Stomach (tissue), 9 donors: ENCODE measurements around the gene ZNF471. TPM values are rescaled to one million over a fixed set of nuclear protein-coding genes. Genes with fewer than 3 reads are reported as not detected.

Experiments
- DNase-seq, 2 donors: peaks; one replicate each; pipeline versions ENCODE4 v3.0.0 to v3.0.0-alpha.2; 2013 to 2019
- H3K27ac ChIP-seq, 5 donors: fragments of 200-600 bp in 4 of 5; sonication (generic) in 4 of 5; one replicate each; pipeline ENCODE4 v1.5.1; 2013 to 2019; ENCODE audit warnings: mild to moderate bottlenecking in 1 of 5, moderate library complexity in 1 of 5
- H3K27me3 ChIP-seq, 3 donors: fragments of 200-600 bp; sonication (generic); one replicate each; pipeline ENCODE4 v1.5.1; 2017 to 2019; ENCODE audit warnings: mixed run types in 1 of 3
- H3K36me3 ChIP-seq, 4 donors: fragments of 200-600 bp; sonication (generic); 1 replicate in 3 of 4; 2 replicates in 1 of 4; pipeline ENCODE4 v1.5.1; 2016 to 2019
- H3K4me1 ChIP-seq, 4 donors: fragments of 200-600 bp; sonication (generic); one replicate each; pipeline ENCODE4 v1.5.1; 2016 to 2019
- H3K4me3 ChIP-seq, 4 donors: fragments of 200-600 bp; sonication (generic) in 3 of 4; one replicate each; pipeline ENCODE4 v1.5.1; 2016 to 2019; ENCODE audit warnings: mild to moderate bottlenecking in 1 of 4
- H3K9me3 ChIP-seq, 4 donors: fragments of 200-600 bp; sonication (generic); one replicate each; pipeline ENCODE4 v1.5.1; 2016 to 2019
- CTCF ChIP-seq, 7 experiments: fragments of 450-650 bp in 4 of 7; fragments of 200-600 bp in 3 of 7; sonication (generic) in 3 of 7; IDR thresholded peaks; one replicate each; pipeline ENCODE4 v1.5.1; 2016 to 2019; ENCODE audit warnings: antibody characterized with exemption in 7 of 7, control low read depth in 2 of 7, mild to moderate bottlenecking in 1 of 7
- EP300 ChIP-seq: sonication (generic); formaldehyde crosslinking; IDR thresholded peaks from one replicate; pipeline ENCODE4 v1.6.1; 2017; ENCODE audit warnings: antibody characterized with exemption
- POLR2A ChIP-seq, 4 donors: fragments of 450-650 bp; IDR thresholded peaks; one replicate each; pipeline ENCODE4 v1.6.1; 2016; ENCODE audit warnings: antibody characterized with exemption in 4 of 4, control low read depth in 2 of 4, mild to moderate bottlenecking in 1 of 4, moderate library complexity in 1 of 4
- POLR2AphosphoS5 ChIP-seq, 3 donors: sonication (generic); formaldehyde crosslinking; IDR thresholded peaks; one replicate each; pipeline ENCODE4 v1.6.1; 2016; ENCODE audit warnings: antibody characterized with exemption in 3 of 3
- WGBS, 5 donors: extraction: QIAGEN DNeasy Blood & Tissue Kit in 3 of 5; methylation state at CpG; one replicate each; pipeline versions ENCODE4 v1.1.5 to v1.1.7; 2013 to 2018; 5-methylcytosine and 5-hydroxymethylcytosine counted together
- intact Hi-C: fragments of 100-400 bp; cut with DNase I; formaldehyde crosslinking; loops from one replicate; pipeline ENCODE4 v1.15.1; 2023; ENCODE audit warnings: low total_unique reads
- polyA plus RNA-seq, 3 donors: library from polyadenylated mRNA; stranded (reverse); fragments of 200-250 nt; gene quantifications; one replicate each; pipeline ENCODE4 v1.2.3, GENCODE V29; 2013
- total RNA-seq, 5 donors: library from RNA; depleted of rRNA; stranded (reverse); fragments of >200 nt; gene quantifications; one replicate each; pipeline versions ENCODE4 v1.1.0 to v1.2.3, GENCODE V29; 2014 to 2016
- donor health status: healthy with polysubstance abuse.
- donor health status: Bipolar disorder and iron deficiency.
- donor health status: healthy.

The ZNF471 gene
- total and polyA plus RNA-seq, 8 donors = 0.58 to 9.7 (median 1.8) TPM

GRCh38 chr19:56508290-56508778, 679 bp downstream of the ZNF471 start:
- no peaks in the 10 kb centered on the region for H3K27me3 ChIP-seq
- no peak for TF ChIP-seq EP300
- no peak for TF ChIP-seq POLR2AphosphoS5 (IDR thresholded peaks at IDR 0.05)
- no peak for TF ChIP-seq CTCF (IDR thresholded peaks at IDR 0.05)
- TF ChIP-seq POLR2A (IDR thresholded peaks at IDR 0.05) = no peak
- WGBS, 5 donors = 2 to 8% (median 5%) methylated on average over 17 of the region's 17 CpGs
- peaks cover 0 to 23% (median 16%) of the 10 kb centered on the region in 4 donors for H3K36me3 ChIP-seq
- H3K27ac ChIP-seq = peak overlapping the region; percentile 90 to 97 (median 95)
- DNase-seq = no peak
- H3K4me3 ChIP-seq = peak overlapping the region; percentile 57 to 76 (median 68)
- H3K9me3 ChIP-seq = peaks cover 0 to 72% (median 35%) of the 10 kb centered on the region in 4 donors
- intact Hi-C loops = no loop called here
- H3K4me1 ChIP-seq = peaks cover 7 to 16% (median 14%) of the 10 kb centered on the region in 4 donors

- intact Hi-C loops = no loop called here
- Histone ChIP-seq H3K4me1 (no peaks in the 10 kb centered on the region), H3K27ac (no peak overlapping the region), H3K9me3 (peaks cover 61 to 100% (median 99%) of the 10 kb centered on the region in 4 donors), H3K4me3 (no peak overlapping the region), H3K27me3 (no peaks in the 10 kb centered on the region), H3K36me3 (peaks cover 9 to 70% (median 49%) of the 10 kb centered on the region in 4 donors)
- no peak for DNase-seq
- 84 to 96% (median 85%) methylated on average over 4 of the region's 4 CpGs for WGBS, 5 donors
- no peak for TF ChIP-seq CTCF (IDR thresholded peaks at IDR 0.05)
- TF ChIP-seq EP300 = no peak
- TF ChIP-seq POLR2A (IDR thresholded peaks at IDR 0.05) = no peak
- no peak for TF ChIP-seq POLR2AphosphoS5 (IDR thresholded peaks at IDR 0.05)
These were observed 17.7 kb downstream of the ZNF471 start for GRCh38 chr19:56525214-56525860.

GRCh38 chr19:56537442-56537841, 29.8 kb downstream of the ZNF471 start:
- Histone ChIP-seq H3K27ac (peak overlapping the region in 1 of 5 donors; percentile 92), H3K27me3 (no peaks in the 10 kb centered on the region), H3K4me1 (peaks cover 16 to 24% (median 20%) of the 10 kb centered on the region in 4 donors), H3K36me3 (peaks cover 5 to 30% (median 23%) of the 10 kb centered on the region in 4 donors), H3K4me3 (peak overlapping the region in 2 of 4 donors; percentile 63 to 83), H3K9me3 (peaks cover 18 to 92% (median 65%) of the 10 kb centered on the region in 4 donors)
- no peak for DNase-seq
- intact Hi-C loops = no loop called here
- WGBS, 5 donors = 91 to 99% (median 95%) methylated on average over 3 of the region's 3 CpGs
- TF ChIP-seq POLR2A (IDR thresholded peaks at IDR 0.05) (no peak), EP300 (no peak), CTCF (IDR thresholded peaks at IDR 0.05) (no peak), POLR2AphosphoS5 (IDR thresholded peaks at IDR 0.05) (no peak)

GRCh38 chr19:56538254-56538760, 30.7 kb downstream of the ZNF471 start:
- H3K36me3 ChIP-seq = peaks cover 5 to 38% (median 26%) of the 10 kb centered on the region in 4 donors
- TF ChIP-seq POLR2A (IDR thresholded peaks at IDR 0.05) (no peak), CTCF (IDR thresholded peaks at IDR 0.05) (peak in 1 of 7 experiments; percentile 36), POLR2AphosphoS5 (IDR thresholded peaks at IDR 0.05) (peak; percentile 4 to 38 (median 36)), EP300 (no peak)
- peaks cover 17 to 90% (median 60%) of the 10 kb centered on the region in 4 donors for H3K9me3 ChIP-seq
- H3K27ac ChIP-seq = peak overlapping the region; percentile 85 to 99 (median 94)
- 0 to 9% (median 1%) methylated on average over 2 to 46 of the region's 46 CpGs for WGBS, 5 donors
- peak overlapping the region; percentile 63 to 83 (median 75) for H3K4me3 ChIP-seq
- DNase-seq = peak; percentile 88 to 97
- intact Hi-C loops = no loop called here
- no peaks in the 10 kb centered on the region for H3K27me3 ChIP-seq
- H3K4me1 ChIP-seq = peaks cover 16 to 24% (median 20%) of the 10 kb centered on the region in 4 donors
